OCI-LY3 (cell line): Measurements from ENCODE around the gene SCN8A.
"Not testable (repeated sequence)": the region's sequence is repeated elsewhere in the genome, so short reads cannot be mapped to it uniquely, and the experiment has no call there.

Experiments used
- H2AFZ ChIP-seq: fragments of 200-600, 300-600 bp; shearing (Covaris generic); 2 replicates; pipeline ENCODE4 v1.6.0; 2014; ENCODE audit warnings: antibody characterized with exemption, low read depth, low read length
- H3K27ac ChIP-seq: fragments of 200-600, 300-600 bp; sonication (generic); 2 replicates; pipeline ENCODE4 v1.5.1; 2014; ENCODE audit warnings: mild to moderate bottlenecking, low read length, moderate library complexity, mixed read lengths
- H3K27me3 ChIP-seq: fragments of 200-600, 300-600 bp; sonication (generic); 2 replicates; pipeline ENCODE4 v1.6.1; 2014; ENCODE audit warnings: low read depth, low read length, mixed read lengths
- H3K36me3 ChIP-seq: fragments of 200-600, 300-600 bp; sonication (generic); replicated peaks from 2 replicates; pipeline ENCODE3; 2014; ENCODE audit warnings: low read depth, low read length, mixed read lengths
- H3K4me1 ChIP-seq: fragments of 300-600, 200-600 bp; sonication (generic); 2 replicates; pipeline ENCODE4 v1.6.1; 2014; ENCODE audit warnings: low read length, mixed read lengths
- H3K4me2 ChIP-seq: fragments of 200-600, 300-600 bp; sonication (generic); 2 replicates; pipeline ENCODE4 v1.6.1; 2014; ENCODE audit warnings: low read length, mixed read lengths
- H3K4me3 ChIP-seq: fragments of 300-600, 200-600 bp; sonication (generic); 2 replicates; pipeline ENCODE4 v1.5.1; 2014; ENCODE audit warnings: antibody characterized with exemption, mild to moderate bottlenecking, low read length, moderate library complexity
- H3K79me2 ChIP-seq: fragments of 300-600, 200-600 bp; shearing (Covaris generic); 2 replicates; pipeline ENCODE4 v1.6.1; 2014; ENCODE audit warnings: mild to moderate bottlenecking, low read length, mixed read lengths
- H3K9ac ChIP-seq: fragments of 300-600, 200-600 bp; shearing (Covaris generic); 2 replicates; pipeline ENCODE4 v1.6.0; 2014; ENCODE audit warnings: mild to moderate bottlenecking, low read length, moderate library complexity
- H3K9me3 ChIP-seq: fragments of 200-600, 300-600 bp; shearing (Covaris generic); 2 replicates; pipeline ENCODE4 v1.6.1; 2014; ENCODE audit warnings: low read length, mixed read lengths; ENCODE audit not compliant: insufficient read depth
- H4K20me1 ChIP-seq: fragments of 200-600, 300-600 bp; sonication (generic); 2 replicates; pipeline ENCODE4 v1.6.1; 2016; ENCODE audit warnings: low read length, mixed read lengths; ENCODE audit not compliant: insufficient read depth
- CTCF ChIP-seq: fragments of 200-600, 300-600 bp; sonication (generic); IDR thresholded peaks from 2 replicates; pipeline ENCODE4 v1.5.1; 2014; ENCODE audit warnings: antibody characterized with exemption, low read length, low read depth
- EZH2phosphoT487 ChIP-seq: fragments of 200-600 bp; shearing (Covaris generic); IDR thresholded peaks from 2 replicates; pipeline ENCODE4 v1.6.1; 2018; ENCODE audit warnings: antibody characterized with exemption, mixed run types, low read depth

The SCN8A gene

DNA sequence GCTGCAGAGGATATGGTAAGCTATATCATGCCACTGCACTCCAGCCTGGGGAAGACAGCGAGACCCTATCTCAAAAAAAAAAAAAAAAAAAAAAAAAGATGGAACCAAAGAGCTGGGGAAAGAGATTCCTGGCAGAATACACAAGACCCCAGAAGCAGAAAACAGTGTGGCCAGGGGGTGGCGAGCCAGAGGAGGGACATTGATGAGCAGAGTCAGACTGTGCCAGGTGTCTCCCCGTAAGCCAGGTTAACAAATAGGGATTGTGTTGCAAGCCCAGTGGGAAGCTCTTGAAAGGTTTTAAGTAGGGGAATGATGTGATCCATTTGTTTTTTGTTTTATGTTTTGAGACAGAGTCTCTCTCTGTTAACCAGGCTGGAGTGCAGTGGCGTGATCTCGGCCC is 201.4 kb downstream of the SCN8A start:
- Histone ChIP-seq H3K4me1 (peaks cover 9% of the 10 kb centered on the region), H3K27me3 (no peaks in the 10 kb centered on the region), H2AFZ (no peak overlapping the region), H3K4me2 (no peak overlapping the region), H4K20me1 (no peaks in the 10 kb centered on the region), H3K79me2 (no peaks in the 10 kb centered on the region), H3K4me3 (no peak overlapping the region), H3K27ac (no peak overlapping the region), H3K9ac (no peak overlapping the region), H3K9me3 (no peaks in the 10 kb centered on the region), H3K36me3 (peaks cover 7% of the 10 kb centered on the region)
- TF ChIP-seq EZH2phosphoT487 (no peak), CTCF (no peak)

DNA sequence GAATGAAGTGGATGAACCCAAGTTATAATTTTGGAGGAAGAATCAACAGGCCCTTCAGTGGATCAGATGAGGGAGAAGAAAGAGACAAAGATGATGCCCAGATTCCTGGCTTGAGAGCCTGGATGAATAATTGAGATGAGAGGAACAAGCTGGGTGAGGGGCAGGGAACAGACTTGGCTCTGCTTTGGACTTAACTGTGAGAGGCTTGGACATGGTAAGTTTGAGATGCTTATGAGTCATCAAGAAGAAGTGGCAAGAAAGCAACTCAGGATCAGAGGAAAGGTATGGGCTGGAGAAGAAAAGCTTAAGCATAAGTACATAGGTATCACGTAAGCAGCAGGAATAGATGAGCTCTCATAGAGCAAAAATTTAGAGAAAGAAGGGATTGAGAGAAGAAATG is 202.2 kb downstream of the SCN8A start:
- Histone ChIP-seq H3K9ac (no peak overlapping the region), H3K79me2 (no peaks in the 10 kb centered on the region), H3K9me3 (no peaks in the 10 kb centered on the region), H3K36me3 (peaks cover 7% of the 10 kb centered on the region), H3K4me1 (peaks cover 9% of the 10 kb centered on the region), H3K4me2 (no peak overlapping the region), H3K4me3 (no peak overlapping the region), H4K20me1 (no peaks in the 10 kb centered on the region), H3K27ac (no peak overlapping the region), H2AFZ (no peak overlapping the region), H3K27me3 (no peaks in the 10 kb centered on the region)
- TF ChIP-seq CTCF (no peak), EZH2phosphoT487 (no peak)

- Histone ChIP-seq H3K9me3 (no peaks in the 10 kb centered on the region), H3K79me2 (no peaks in the 10 kb centered on the region), H3K9ac (no peak overlapping the region), H3K4me3 (no peak overlapping the region), H3K27ac (no peak overlapping the region), H3K4me2 (no peak overlapping the region), H2AFZ (no peak overlapping the region), H3K4me1 (no peaks in the 10 kb centered on the region), H4K20me1 (no peaks in the 10 kb centered on the region), H3K27me3 (no peaks in the 10 kb centered on the region), H3K36me3 (no peaks in the 10 kb centered on the region)
- TF ChIP-seq EZH2phosphoT487: no peak
- no peak for TF ChIP-seq CTCF
Observed at GRCh38 chr12:51797301-51797700, 206.3 kb downstream of the SCN8A start.

GRCh38 chr12:51798051-51798450 is 207.0 kb downstream of the SCN8A start:
- not testable (repeated sequence) for H3K27ac ChIP-seq, H3K4me2 ChIP-seq, H3K4me3 ChIP-seq, H3K79me2 ChIP-seq, H3K9me3 ChIP-seq, H3K9ac ChIP-seq, H4K20me1 ChIP-seq, H3K36me3 ChIP-seq, H2AFZ ChIP-seq, H3K27me3 ChIP-seq, H3K4me1 ChIP-seq

GRCh38 chr12:51798501-51798900 is 207.5 kb downstream of the SCN8A start:
- no peak overlapping the region for H3K4me3 ChIP-seq
- no peaks in the 10 kb centered on the region for H3K9me3 ChIP-seq
- H3K4me1 ChIP-seq: no peaks in the 10 kb centered on the region
- H3K79me2 ChIP-seq: no peaks in the 10 kb centered on the region
- H3K4me2 ChIP-seq: no peak overlapping the region
- H3K36me3 ChIP-seq: no peaks in the 10 kb centered on the region
- no peak overlapping the region for H2AFZ ChIP-seq
- H3K27me3 ChIP-seq: no peaks in the 10 kb centered on the region
- no peaks in the 10 kb centered on the region for H4K20me1 ChIP-seq
- H3K9ac ChIP-seq: no peak overlapping the region
- H3K27ac ChIP-seq: no peak overlapping the region
- TF ChIP-seq EZH2phosphoT487 (no peak), CTCF (no peak)
